NCI-H524 (cell line): ENCODE measurements around the gene GFPT2.
A peak's percentile ranks its signal among the peaks of the same experiment; 100 is the strongest.

Source experiments
- DNase-seq, 2 experiments: peaks; one replicate each; lab custom pipeline; 2025; lab: John Stamatoyannopoulos, UW

The GFPT2 gene

DNA sequence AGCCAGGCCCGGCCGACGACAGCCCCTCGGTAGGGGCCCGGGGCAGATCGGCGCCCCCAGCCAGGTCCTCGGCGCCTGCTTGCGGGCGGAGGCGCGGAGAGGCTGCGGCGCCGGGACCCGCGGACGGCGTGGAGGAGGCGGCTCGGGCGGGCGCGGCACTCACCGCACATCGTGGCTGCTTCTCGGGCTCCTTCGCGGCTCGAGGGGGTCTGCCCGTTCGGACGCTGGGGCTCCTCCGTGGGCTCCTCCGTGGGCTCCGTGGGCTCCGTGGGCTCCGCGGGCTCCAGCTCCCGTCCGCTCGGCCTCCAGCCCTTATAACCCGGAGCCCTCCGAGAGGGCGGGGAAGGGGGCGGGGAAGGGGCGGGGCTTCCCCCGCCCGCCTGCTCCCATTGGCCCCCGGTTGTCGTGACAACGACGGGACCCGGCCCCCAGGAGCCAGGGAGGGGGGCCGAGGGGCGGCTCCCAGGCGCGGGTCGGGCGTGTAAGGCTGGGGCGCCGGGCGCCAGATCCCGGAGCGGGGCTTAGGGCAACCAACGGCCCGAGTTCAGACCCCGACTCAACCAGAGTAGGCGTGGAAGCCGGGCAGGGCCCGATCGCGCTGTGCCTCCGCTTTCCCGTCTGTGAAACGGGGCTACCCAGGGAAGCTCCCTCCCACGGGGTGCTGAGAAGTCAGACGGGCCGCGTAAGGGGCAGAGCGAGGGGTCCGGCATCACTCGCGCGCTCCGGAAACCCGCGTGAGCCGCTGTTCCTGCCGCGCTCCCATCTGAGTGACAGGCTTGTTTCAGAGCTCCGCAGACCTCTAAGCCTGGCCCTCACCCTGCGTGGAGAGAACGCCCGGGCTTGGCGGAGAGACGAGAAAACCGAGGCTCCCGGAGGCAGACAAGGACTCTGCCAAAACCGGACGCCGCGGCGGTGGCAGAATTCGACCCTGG is at the start of gene GFPT2:
Gene GFPT2 (minus strand): TSS at position 289 of the 932 bp plus-strand sequence. CDS start 119 bp downstream, at position 170.
- peak; percentile 73 to 83 for DNase-seq

DNA sequence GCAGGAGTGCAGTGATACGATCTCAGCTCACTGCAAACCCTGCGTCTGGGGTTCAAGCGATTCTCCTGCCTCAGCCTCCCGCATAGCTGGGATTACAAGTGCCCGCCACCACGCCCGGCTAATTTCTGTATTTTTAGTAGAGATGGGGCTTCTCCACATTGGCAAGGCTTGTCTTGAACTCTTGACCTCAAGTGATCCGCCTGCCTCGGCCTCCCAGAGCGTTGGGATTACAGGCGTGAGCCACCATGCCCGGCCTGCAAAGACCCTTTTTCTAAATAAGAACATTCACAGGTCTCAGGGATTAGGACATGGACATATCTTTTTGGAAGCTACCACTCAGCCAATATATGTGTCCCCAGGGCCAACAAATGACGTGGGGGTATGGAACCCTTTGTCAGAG is 49.6 kb upstream of the GFPT2 start:
- DNase-seq = no peak

DNA sequence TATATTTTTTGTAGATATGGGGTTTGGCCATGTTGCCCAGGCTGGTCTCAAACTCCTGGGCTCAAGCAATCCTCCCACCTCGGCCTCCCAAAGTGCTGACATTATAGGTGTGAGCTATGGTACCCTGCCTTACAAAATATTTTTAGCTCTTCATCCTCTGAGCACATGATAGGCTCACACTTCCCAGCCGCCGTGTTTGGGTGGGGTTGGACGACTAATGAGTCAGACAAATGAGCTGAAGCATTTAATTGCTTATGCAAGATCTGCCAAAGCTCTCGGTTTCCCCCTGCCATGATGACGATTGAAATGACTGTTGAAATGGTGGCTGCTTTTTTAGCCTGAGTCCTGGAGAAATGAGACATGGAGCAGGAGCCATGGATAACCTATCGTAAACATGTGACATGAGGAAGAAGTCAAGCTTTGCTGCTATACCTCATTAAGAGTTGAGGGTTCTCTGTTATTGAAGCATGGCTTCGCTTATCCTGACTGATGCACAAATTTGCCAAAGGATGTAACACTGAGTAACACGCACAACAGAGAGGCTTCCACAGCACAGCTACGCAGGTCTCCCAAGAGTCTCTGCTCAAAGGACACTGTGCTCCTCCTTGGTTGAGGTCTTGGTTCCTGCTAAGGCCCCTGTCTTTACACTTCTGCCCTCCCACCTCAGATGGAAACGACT is 48.2 kb upstream of the GFPT2 start:
- no peak for DNase-seq

DNA sequence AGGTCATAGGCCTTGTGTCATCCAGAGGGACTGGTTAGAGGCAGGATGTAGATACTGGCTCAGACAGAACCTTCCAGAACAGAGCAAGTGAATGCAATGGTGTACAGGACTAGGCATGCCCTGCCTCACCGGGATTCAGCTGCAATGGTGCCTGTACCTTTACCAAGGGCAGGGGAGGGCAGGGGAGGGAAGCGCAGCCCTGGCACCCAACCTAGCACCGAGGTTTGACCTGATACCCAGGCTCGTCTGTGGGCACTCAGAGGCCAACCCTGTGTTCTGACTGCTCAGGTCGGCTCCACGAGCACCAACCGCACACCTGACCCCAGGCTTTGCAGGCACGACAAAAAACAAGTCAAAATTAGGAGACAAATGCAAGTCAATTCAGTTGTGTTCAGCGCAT is 47.3 kb upstream of the GFPT2 start:
- DNase-seq = no peak

DNA sequence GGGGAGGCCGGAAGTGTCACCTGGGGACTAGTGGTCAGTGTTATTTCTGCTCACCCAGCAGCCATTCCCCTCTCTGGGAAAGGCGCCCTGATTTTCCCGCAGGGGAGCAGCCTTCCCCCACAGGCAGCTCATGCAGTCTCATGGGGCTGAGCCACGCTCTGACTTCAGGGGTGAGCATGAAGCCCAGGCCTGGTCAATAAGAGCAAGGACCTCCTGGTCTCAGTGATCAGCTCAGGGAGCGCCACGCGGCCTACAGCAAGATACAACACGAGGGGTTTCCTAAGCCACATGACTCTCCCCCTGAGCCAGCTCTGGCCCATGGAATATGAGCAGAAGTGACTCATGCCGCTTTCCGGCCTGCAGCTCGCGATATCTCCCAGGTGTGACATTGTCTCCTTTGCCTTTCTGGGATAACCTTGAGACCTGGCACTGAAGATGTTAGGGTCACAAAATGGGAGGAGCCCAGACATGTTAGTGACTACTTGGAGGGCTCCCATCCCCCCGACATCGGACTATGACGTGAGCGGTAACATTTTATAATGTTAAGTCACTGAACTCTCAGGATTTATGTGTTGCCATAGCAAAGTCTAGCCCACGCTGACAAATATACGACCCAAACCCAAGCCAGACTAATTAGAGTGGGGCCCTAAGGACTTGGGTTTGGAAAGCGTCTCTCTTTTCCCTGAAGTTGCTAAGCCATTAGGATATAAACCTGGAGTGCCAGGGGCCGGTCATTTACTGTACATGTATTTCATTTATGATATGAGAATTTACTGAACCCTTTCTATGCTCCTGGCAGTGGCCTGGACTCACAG is 46.5 kb upstream of the GFPT2 start:
- no peak for DNase-seq

DNA sequence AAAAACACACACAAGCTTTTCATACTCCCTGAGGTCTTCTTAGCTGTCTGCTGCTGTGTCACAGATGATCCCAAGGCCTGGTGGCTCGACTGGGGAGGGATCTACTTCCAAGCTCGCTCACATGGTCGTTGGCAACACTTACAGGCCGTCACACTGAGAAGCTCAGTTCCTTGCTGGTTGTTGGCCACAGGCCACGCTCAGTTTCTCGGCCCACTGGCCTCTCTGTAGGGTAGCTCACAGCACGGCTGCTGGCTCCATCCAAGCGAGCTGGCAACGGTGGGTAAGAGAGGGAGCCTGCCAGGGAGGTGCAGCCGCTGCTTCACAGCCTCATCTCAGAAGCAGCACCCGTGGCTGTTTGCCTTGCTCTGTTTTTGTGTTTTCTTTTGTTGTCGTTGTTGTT is 43.8 kb upstream of the GFPT2 start:
- DNase-seq = no peak

DNA sequence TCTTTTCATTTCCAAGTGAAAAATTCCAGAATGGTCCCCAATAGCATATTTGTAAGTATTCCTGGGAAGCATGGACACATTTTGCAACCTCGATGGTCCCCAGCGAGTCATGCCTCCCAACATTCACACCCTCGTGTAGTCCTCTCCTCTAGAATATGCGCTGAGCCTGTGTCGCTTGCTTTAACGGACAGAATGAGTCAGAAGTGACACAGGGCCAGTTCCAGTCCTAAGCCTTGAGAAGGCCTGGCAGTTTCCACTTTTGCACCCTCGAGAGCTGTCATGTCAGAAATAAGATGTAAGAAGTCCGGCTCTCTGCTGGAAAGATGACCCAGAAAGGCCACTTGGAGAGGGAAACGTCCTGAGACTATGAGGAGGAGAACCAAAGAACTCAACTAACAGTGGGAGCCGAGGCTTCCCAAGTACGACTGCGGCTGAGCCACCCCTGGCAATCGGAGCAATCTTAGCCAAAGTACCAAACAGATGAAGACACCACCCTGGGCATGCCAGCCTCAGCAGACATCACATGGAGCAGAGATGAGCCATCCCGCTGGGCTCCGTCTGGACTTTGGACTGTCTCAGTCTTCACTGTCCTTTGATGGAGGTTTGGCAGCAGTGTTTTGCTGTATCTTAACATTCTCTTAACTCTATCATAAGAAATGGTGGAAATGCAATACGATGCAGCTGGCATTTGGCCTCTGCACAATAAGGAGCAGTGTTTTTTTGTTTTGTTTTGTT is 42.6 kb upstream of the GFPT2 start:
- DNase-seq = no peak

DNA sequence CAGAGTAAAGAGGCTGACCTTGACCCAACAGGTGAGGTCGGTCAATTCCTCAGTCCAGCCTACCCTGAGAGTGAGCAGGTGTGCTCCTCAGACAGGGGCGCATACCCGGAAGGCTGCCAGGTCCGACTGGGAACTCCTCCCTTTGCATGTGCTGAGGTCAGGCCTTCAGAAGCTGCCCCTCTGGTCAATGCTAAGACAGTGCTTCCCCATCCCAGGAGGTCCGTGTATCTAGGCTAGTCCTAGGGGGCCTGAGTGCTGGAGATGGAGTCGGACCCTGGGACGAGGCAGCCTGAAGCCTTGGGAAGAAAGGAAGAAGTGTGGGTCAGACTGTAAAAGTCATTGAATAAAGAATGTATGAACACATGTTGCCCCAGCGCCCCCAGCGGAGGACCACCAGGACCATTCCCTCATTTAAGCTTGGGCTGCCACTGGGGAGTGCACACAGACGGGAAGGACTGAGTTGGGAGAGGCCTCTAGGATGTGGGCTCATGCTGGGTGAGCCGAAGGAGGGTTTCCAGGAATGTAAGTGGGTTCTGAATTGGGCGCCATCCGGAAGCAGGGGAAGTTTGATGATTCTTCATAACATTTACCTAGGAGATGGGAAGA is 41.0 kb upstream of the GFPT2 start:
- no peak for DNase-seq

DNA sequence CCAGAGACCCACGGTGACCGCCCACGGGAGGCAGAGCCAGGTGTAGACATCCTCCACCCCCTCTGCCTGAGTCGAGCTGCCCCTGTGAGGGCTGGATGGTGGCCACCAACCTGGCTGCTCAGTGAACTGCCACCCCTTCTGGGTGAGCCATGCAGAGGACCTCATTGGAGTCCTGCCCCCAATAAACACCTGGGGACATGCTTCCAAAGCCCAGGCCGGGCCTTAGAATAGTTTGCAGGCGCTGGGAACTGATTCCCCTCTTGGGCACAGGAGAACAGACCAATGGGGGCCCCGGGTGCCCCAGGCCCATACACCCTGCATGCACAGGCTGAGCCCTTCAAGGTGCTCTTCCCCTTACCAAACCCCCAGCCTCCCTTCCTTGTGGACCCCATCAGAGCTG is 38.1 kb upstream of the GFPT2 start:
- no peak for DNase-seq

DNA sequence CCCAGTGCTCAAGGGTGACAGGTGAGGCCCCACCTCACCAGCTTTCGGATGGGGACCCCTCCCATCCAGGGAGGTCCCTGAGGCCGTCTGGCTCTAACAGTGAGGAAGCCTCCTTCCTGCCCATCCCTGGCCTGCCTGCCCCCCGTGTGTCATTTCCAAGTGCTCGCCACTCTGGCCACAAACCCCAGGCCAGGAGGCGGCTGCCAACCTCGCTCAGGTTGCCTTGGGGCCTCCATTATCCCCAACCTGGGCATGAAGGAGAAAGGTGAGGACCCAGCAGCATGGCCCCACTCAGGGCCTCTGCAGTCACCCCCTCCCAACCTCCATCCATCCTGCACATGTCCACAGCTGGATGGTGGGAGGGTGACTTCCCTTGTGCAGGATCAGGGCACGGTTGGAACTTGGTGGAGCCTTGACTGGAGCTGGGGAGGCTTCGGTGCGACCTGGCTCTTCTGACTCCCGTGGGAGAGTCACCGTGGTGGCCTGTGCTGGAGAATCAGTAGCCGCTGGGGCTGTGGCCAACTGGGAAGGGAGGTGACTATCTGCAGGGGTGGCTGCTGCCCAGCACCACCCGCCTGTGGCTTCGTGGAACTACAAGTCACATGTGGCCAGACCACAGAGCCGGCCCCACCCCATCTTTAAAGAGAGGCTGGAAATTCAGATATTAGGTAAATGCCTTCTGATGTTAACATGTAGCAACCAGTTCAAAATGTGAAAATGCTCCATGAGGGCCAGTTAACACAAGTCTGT is 37.5 kb upstream of the GFPT2 start:
- DNase-seq = no peak

DNA sequence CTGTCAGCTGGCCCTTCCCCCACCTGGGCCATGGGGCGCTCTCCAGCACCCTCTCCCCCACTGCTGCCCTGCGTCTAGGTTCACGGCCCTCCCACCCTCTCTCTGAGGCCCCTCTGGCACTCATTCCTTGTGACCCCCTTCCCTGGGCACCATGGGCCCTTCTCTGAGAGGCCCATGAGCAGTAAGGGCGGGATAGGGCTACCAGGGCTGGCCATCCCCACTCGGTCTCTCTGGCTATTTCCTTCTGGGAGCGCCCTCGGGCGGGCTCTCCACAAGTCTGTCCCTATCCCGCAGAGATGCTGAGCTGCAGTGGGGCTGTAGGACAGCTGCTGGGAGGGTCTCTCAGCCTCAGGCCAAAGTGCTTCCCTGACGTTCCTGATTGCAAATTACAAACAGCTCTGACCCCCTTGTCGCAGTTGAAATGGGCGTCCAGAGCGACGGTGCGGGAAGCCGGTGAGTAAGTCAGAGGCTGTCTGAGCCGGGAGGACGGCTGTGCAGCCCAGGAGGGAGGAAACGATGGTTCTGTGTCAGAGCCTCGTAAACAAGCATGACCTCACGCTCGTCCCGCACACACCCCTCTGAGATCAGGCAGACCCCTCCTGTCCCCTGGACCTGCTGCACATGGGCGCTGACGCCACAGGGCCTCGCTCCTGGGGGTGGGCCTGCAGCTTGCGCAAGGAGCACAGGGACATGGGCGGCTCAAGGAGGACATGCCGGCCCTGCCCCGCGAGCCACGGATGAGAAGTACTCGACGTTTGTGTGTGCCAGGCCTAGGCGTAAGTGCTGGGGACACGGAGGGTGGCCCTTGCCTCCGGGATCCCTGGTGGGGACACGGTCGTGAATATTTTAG is 36.3 kb upstream of the GFPT2 start:
- DNase-seq = no peak

DNA sequence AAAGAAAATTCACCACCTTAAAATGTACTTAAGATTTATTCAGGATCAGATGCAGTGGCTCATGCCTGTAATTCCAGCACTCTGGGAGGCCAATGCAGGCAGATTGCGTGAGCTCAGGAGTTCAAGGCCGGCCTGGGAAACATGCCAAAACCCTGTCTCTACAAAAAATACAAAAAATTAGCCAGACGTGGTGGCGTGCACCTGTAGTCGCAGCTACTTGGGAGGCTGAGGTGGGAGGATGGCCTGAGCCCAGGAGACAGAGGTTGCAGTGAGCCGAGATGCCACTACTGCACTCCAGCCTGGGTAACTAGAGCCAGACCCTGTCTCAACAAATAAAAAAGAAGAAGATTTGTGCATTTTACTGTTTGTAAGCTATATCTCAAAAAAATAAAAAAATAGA is 34.7 kb upstream of the GFPT2 start:
- no peak for DNase-seq

DNA sequence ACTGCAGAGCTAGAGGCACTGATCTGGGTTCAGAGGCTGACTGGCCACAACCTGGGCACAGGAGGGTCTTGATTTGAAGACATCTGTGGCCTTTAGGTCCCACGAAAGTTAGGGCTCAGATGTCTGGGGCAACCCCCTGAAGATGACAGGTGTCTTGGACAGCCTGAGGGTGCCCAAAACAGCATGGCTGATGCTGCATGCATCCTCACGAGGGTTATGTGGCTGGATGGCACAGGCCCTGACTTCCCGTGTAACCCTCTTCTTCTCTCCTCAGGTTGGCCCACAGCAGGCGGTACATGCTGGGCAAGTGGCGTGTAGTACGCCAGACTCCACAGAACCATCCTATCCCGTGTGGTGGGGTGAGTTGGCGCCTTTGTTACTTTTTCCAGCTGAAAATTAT is 29.8 kb upstream of the GFPT2 start:
- DNase-seq = no peak

DNA sequence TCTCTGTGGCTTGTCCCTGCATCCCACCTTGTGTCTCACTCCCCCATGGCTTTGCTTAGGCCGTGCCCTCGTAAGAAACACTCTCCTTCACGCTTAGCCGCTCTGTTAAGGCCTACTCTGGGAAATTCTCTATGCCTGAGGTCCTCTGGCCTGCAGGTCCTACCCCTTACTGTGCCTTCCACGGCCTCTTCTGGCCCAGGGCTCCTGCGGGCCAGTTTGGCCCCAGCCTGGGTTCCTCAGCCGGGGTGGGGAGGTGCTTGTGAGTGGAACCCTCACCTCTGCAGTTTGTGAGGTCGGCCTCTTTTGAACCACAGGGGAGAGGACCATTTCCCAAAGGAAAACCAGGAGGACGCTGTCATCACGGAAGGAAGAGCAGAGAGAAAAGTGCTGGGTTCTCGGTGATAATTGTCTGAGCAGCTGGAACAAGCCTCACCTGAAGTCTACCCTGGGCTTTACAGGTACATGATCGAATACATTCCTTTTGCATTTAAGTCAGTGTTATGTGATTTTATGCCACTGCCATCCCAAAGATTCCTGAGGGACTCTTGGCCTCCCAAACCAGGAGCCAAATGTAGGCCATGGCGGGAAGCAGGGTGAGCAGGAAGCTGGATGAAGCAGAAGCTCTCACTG is 28.8 kb upstream of the GFPT2 start:
- peak in 1 of 2 experiments; percentile 33 for DNase-seq

DNA sequence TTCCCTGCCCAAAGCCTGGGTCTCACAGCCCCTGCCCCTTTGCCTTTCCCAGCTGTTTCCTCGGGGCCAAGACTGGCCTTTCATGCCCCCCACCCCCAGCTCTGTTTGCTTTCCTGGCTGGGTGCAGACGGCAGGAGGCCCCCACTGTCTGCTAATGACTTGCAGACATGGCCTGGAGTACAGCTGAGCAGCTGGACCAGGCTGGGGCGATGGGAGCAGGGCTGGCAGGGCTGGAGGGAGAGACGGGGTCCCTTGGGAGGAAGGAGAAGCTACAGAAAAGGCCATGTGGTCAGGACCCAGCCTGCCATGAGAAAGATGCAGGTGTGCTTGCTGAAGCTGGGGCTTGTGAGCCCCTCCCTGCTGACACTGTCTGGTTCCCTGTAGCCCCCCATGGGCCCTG is 28.3 kb upstream of the GFPT2 start:
- peak; percentile 1 to 40 for DNase-seq

DNA sequence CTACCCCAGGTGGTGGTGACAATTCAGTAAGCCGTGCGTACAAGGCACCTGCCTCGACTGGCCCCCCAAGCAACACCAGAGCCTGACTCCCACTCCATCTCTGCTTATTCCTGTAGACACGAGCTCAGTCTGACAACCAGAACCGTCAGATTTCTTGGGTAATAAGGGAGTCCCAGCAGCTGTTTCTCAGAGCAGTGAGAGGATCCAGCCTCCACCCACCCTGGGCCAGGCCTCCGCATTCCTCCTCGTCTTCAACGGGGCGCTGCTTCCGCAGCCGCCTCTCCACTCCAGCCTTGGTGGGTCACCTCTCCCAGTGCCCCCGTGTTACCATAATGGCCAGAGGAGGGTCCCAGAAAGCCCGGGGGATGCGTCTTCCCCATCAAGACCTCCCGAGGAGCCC is 27.7 kb upstream of the GFPT2 start:
- no peak for DNase-seq

DNA sequence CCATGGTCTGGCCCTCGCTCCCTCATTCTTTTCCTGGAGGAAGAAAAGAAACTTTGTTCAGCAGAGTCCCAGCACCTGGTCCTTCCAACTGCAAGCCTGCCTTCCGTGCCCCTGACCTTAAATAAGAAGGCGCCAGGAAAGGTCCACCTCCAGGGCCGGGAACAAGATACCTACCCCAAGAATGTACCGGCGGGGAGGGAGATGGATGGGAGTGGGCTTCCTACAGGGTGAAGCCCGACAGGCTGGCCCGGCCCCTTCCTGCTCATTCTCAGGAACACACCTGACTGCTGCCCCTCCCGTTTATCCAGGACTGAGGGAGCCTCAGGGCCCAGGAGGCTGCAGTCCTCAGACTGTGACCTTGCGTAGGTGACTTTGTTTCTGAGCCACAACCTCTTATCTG is 27.3 kb upstream of the GFPT2 start:
- no peak for DNase-seq

DNA sequence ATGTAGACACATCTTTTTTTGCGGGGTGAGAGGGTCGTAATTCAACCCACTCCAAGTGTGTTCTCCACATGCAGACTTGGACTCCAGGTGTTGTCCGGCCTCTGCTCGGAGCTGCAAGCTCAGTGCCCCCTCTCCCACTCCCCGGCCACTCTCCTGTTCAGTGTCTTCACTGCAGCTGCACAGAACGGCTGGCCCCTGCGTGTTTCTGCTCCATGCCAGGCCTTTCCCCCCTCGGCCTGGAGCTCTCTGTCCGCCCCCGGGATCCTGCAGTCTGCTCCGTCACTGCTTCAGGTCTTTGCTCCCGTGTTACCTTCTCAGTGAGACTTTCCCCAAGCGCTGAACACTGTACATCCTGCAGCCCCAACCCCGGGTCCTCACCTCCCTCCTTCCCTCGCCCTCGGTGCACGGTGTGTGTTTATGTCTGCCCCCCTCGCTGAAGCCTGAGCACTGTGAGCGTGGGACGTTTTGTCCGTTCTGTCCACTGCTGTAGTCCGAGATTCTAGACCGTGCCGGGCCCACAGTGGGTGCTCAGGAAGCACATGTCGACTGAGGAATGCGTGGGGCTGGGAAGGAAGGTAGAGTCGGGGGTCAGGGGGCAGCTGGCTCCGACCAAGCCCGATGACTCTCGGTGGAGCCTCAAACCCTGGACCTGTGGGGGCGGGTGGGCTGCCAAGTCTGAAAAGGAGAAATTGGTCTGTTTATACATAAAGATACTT is 26.4 kb upstream of the GFPT2 start:
- DNase-seq = no peak
